HepG2 (cell line): ENCODE results near the gene PID1. TPM values are rescaled to one million over a fixed set of nuclear protein-coding genes. Genes with fewer than 3 reads are reported as not detected.
A peak's percentile ranks its signal among the peaks of the same experiment; 100 is the strongest.

Experiments
- ETV5 ChIP-seq: IDR thresholded peaks from 2 replicates; pipeline ENCODE4 v1.6.1; 2018; ENCODE audit warnings: missing biosample characterization, missing genetic modification reagents, inconsistent platforms, borderline replicate concordance
- FOXJ3 ChIP-seq: sonication (generic); formaldehyde crosslinking; IDR thresholded peaks from 2 replicates; pipeline ENCODE4 v1.4.0; 2020; ENCODE audit warnings: missing genetic modification reagents, mild to moderate bottlenecking, borderline replicate concordance
- GATAD2A ChIP-seq: IDR thresholded peaks from 2 replicates; pipeline ENCODE4 v1.6.1; 2016
- NFIC ChIP-seq: IDR thresholded peaks from 2 replicates; pipeline ENCODE4 v1.6.1; 2012; ENCODE audit warnings: mild to moderate bottlenecking, low read length, inconsistent platforms
- NPAS2 ChIP-seq: sonication (generic); formaldehyde crosslinking; IDR thresholded peaks from 2 replicates; pipeline ENCODE4 v1.8.0; 2022; ENCODE audit warnings: mild to moderate bottlenecking, missing genetic modification reagents, borderline replicate concordance
- NR2C2 ChIP-seq: sonication (generic); formaldehyde crosslinking; IDR thresholded peaks from 2 replicates; pipeline ENCODE4 v1.4.0; 2020; ENCODE audit warnings: missing genetic modification reagents, mild to moderate bottlenecking, moderate library complexity, borderline replicate concordance
- PRPF4 ChIP-seq: fragments of 200-400 bp; formaldehyde crosslinking; IDR thresholded peaks from 2 replicates; pipeline ENCODE4 v1.6.1; 2016; ENCODE audit warnings: low read length, low read depth; ENCODE audit not compliant: poor library complexity, severe bottlenecking
- RAD21 ChIP-seq: fragments of 450-650 bp; formaldehyde crosslinking; IDR thresholded peaks from 2 replicates; pipeline ENCODE4 v1.5.0; 2020; ENCODE audit warnings: mild to moderate bottlenecking
- SOX6 ChIP-seq, 2 experiments: fragments of 450-650 bp in 1 of 2; sonication (generic) in 1 of 2; formaldehyde crosslinking in 1 of 2; IDR thresholded peaks; 2 replicates each; pipeline versions ENCODE4 v1.4.0 to v1.6.1; 2017 to 2020; ENCODE audit warnings: antibody characterized with exemption in 1 of 2, mild to moderate bottlenecking in 1 of 2, missing genetic modification reagents in 1 of 2
- SPEN ChIP-seq: sonication (generic); formaldehyde crosslinking; IDR thresholded peaks from 2 replicates; pipeline ENCODE4 v1.5.1; 2020; ENCODE audit warnings: low read depth, mild to moderate bottlenecking, missing genetic modification reagents
- TBL1XR1 ChIP-seq: fragments of 150-350 bp; IDR thresholded peaks from 2 replicates; pipeline ENCODE4 v1.6.1; 2014; ENCODE audit warnings: borderline replicate concordance, low read length; ENCODE audit not compliant: partially characterized antibody
- TCF7 ChIP-seq: sonication (generic); IDR thresholded peaks from 2 replicates; pipeline ENCODE4 v1.6.1; 2016; ENCODE audit warnings: antibody characterized with exemption, low read depth
- ZFP62 ChIP-seq: sonication (generic); formaldehyde crosslinking; IDR thresholded peaks from 2 replicates; pipeline ENCODE4 v1.4.0; 2020; ENCODE audit warnings: missing genetic modification reagents
- ZKSCAN1 ChIP-seq: fragments of 150-350 bp; IDR thresholded peaks from 2 replicates; pipeline ENCODE4 v1.6.1; 2014; ENCODE audit warnings: low read length
- ZMAT3 ChIP-seq: sonication (generic); formaldehyde crosslinking; conservative IDR thresholded peaks from 2 replicates; pipeline ENCODE4 v1.7.0; 2021; ENCODE audit warnings: missing genetic modification reagents
- ZNF382 ChIP-seq: sonication (generic); formaldehyde crosslinking; IDR thresholded peaks from 2 replicates; pipeline ENCODE4 v1.5.0; 2020; ENCODE audit warnings: missing genetic modification reagents, mild to moderate bottlenecking, borderline replicate concordance
- ZNF432 ChIP-seq: sonication (generic); formaldehyde crosslinking; IDR thresholded peaks from 2 replicates; pipeline ENCODE4 v1.5.0; 2020; ENCODE audit warnings: missing genetic modification reagents, mild to moderate bottlenecking, borderline replicate concordance
- ZNF644 ChIP-seq: IDR thresholded peaks from 2 replicates; pipeline ENCODE4 v1.6.1; 2016; ENCODE audit warnings: low read depth
- polyA plus RNA-seq, 8 experiments: library from polyadenylated mRNA; depleted of rRNA in 3 of 8; stranded (reverse) in 7 of 8; unstranded in 1 of 8; fragments of >200 nt; fragmentation: Illumina TruSeq in 4 of 8; extraction: Trizol in 4 of 8; gene quantifications; 2 replicates each; pipeline versions ENCODE4 v1.2.1 to v1.2.3, GENCODE V29; 2011 to 2016; ENCODE audit warnings: low read depth in 4 of 8, missing spikeins in 1 of 8, mixed read lengths in 1 of 8; ENCODE audit not compliant: insufficient read depth in 1 of 8
- total RNA-seq, 5 experiments: library from RNA; depleted of rRNA; stranded (reverse); fragments of >200 nt; fragmentation: Illumina TruSeq; extraction: Trizol; gene quantifications; 2 replicates each; pipeline ENCODE4 v1.2.3, GENCODE V29; 2016; ENCODE audit warnings: low read depth in 1 of 5
- TF ChIP-seq, protein P1 (sequence below): sonication (generic); formaldehyde crosslinking; IDR thresholded peaks from 2 replicates; pipeline ENCODE4 v1.4.0; 2020; ENCODE audit warnings: missing genetic modification reagents
- TF ChIP-seq, protein P2 (sequence below): sonication (generic); formaldehyde crosslinking; IDR thresholded peaks from 2 replicates; pipeline ENCODE4 v1.5.0; 2020; ENCODE audit warnings: mild to moderate bottlenecking, low read depth, missing genetic modification reagents, borderline replicate concordance
- TF ChIP-seq, protein P3 (sequence below): sonication (generic); formaldehyde crosslinking; IDR thresholded peaks from 2 replicates; pipeline ENCODE4 v1.8.1; 2023; ENCODE audit warnings: mild to moderate bottlenecking, missing genetic modification reagents, borderline replicate concordance
- TF ChIP-seq, protein P4 (sequence below): sonication (generic); formaldehyde crosslinking; IDR thresholded peaks from 2 replicates; pipeline ENCODE4 v1.4.0; 2020; ENCODE audit warnings: low read depth, missing genetic modification reagents
- TF ChIP-seq, protein P5 (sequence below): sonication (generic); formaldehyde crosslinking; IDR thresholded peaks from 2 replicates; pipeline ENCODE4 v1.4.0; 2020; ENCODE audit warnings: missing genetic modification reagents, mild to moderate bottlenecking, borderline replicate concordance

PID1 gene
- total and polyA plus RNA-seq, 2 of the 13 experiments (the other 11 are each of a cell fraction or from before 2014, with no cell fraction given): 0.15 to 0.18 TPM

DNA sequence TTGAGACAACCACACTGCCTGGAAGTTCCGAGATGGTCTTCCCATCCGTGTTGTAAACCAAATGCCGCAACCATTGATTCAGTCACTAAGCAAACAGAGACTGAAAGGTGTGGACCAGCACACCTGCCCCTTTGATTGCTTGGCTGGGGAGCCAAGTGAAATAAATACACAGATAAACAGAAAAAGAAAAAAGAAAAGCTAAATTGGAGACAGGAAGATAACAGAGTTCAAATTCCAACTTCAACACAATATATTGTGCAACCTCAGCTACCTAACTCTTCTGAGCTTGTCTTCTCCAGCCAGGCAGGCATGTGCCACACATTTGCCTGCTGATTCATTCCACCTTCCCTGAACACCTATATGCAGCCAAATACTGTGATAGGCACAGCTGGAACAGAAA is 110.9 kb downstream of the PID1 start (continued):
- TF ChIP-seq, protein P1, sequence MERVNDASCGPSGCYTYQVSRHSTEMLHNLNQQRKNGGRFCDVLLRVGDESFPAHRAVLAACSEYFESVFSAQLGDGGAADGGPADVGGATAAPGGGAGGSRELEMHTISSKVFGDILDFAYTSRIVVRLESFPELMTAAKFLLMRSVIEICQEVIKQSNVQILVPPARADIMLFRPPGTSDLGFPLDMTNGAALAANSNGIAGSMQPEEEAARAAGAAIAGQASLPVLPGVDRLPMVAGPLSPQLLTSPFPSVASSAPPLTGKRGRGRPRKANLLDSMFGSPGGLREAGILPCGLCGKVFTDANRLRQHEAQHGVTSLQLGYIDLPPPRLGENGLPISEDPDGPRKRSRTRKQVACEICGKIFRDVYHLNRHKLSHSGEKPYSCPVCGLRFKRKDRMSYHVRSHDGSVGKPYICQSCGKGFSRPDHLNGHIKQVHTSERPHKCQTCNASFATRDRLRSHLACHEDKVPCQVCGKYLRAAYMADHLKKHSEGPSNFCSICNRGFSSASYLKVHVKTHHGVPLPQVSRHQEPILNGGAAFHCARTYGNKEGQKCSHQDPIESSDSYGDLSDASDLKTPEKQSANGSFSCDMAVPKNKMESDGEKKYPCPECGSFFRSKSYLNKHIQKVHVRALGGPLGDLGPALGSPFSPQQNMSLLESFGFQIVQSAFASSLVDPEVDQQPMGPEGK: peak; percentile 49; the same call in 1 of the 2 replicates
- no peak for TF ChIP-seq SPEN (CRISPR knock-in tag)
- peak; percentile 55; the same call in 1 of the 2 replicates for TF ChIP-seq TCF7
- no peak for TF ChIP-seq ZMAT3 (CRISPR knock-in tag)
- TF ChIP-seq NFIC: peak; percentile 41; the same call in 1 of the 2 replicates
- TF ChIP-seq, protein P2, sequence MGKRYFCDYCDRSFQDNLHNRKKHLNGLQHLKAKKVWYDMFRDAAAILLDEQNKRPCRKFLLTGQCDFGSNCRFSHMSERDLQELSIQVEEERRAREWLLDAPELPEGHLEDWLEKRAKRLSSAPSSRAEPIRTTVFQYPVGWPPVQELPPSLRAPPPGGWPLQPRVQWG (CRISPR knock-in tag): no peak
- peak; percentile 73; the same call in 1 of the 2 replicates for TF ChIP-seq ZNF644 (CRISPR knock-in tag)
- TF ChIP-seq ZFP62 (CRISPR knock-in tag): no peak
- TF ChIP-seq NPAS2 (CRISPR knock-in tag): no peak
- TF ChIP-seq ZNF382 (CRISPR knock-in tag): no peak
- TF ChIP-seq FOXJ3 (CRISPR knock-in tag): peak; percentile 70; the same call in 1 of the 2 replicates
- no peak for TF ChIP-seq PRPF4
- no peak for TF ChIP-seq ZKSCAN1
- no peak for TF ChIP-seq ZNF432 (CRISPR knock-in tag)
- TF ChIP-seq, protein P3, sequence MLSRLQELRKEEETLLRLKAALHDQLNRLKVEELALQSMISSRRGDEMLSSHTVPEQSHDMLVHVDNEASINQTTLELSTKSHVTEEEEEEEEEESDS (CRISPR knock-in tag): no peak
- TF ChIP-seq, protein P4, sequence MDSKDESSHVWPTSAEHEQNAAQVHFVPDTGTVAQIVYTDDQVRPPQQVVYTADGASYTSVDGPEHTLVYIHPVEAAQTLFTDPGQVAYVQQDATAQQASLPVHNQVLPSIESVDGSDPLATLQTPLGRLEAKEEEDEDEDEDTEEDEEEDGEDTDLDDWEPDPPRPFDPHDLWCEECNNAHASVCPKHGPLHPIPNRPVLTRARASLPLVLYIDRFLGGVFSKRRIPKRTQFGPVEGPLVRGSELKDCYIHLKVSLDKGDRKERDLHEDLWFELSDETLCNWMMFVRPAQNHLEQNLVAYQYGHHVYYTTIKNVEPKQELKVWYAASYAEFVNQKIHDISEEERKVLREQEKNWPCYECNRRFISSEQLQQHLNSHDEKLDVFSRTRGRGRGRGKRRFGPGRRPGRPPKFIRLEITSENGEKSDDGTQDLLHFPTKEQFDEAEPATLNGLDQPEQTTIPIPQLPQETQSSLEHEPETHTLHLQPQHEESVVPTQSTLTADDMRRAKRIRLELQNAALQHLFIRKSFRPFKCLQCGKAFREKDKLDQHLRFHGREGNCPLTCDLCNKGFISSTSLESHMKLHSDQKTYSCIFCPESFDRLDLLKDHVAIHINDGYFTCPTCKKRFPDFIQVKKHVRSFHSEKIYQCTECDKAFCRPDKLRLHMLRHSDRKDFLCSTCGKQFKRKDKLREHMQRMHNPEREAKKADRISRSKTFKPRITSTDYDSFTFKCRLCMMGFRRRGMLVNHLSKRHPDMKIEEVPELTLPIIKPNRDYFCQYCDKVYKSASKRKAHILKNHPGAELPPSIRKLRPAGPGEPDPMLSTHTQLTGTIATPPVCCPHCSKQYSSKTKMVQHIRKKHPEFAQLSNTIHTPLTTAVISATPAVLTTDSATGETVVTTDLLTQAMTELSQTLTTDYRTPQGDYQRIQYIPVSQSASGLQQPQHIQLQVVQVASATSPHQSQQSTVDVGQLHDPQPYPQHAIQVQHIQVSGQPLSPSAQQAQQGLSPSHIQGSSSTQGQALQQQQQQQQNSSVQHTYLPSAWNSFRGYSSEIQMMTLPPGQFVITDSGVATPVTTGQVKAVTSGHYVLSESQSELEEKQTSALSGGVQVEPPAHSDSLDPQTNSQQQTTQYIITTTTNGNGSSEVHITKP (CRISPR knock-in tag): no peak
- peak; percentile 26; the same call in 1 of the 2 replicates for TF ChIP-seq NR2C2
- no peak for TF ChIP-seq SOX6 (IDR thresholded peaks at IDR 0.05)
- peak; percentile 93 for TF ChIP-seq SOX6 (CRISPR knock-in tag; IDR thresholded peaks at IDR 0.05)
- TF ChIP-seq ETV5 (CRISPR knock-in tag): peak; percentile 21; the same call in 1 of the 2 replicates
- TF ChIP-seq, protein P5, sequence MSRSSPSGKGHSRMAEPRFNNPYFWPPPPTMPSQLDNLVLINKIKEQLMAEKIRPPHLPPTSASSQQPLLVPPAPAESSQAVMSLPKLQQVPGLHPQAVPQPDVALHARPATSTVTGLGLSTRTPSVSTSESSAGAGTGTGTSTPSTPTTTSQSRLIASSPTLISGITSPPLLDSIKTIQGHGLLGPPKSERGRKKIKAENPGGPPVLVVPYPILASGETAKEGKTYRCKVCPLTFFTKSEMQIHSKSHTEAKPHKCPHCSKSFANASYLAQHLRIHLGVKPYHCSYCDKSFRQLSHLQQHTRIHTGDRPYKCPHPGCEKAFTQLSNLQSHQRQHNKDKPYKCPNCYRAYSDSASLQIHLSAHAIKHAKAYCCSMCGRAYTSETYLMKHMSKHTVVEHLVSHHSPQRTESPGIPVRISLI (CRISPR knock-in tag): peak; percentile 94
- no peak for TF ChIP-seq RAD21
- no peak for TF ChIP-seq TBL1XR1
- peak; percentile 82 for TF ChIP-seq GATAD2A (CRISPR knock-in tag)
